Hepatocyte (in vitro differentiated cells): ENCODE measurements around the gene CDC45. TPM values are rescaled to one million over a fixed set of nuclear protein-coding genes. Genes with fewer than 3 reads are reported as not detected.

Experiments used
- DNase-seq: peaks from one replicate; pipeline ENCODE4 v3.0.0-alpha.2; 2016; ENCODE audit warnings: low spot score
- H2AFZ ChIP-seq: fragments of 200-600 bp; sonication (generic); 2 replicates; pipeline ENCODE4 v1.6.0; 2016; ENCODE audit warnings: antibody characterized with exemption, mild to moderate bottlenecking
- H3K27ac ChIP-seq: fragments of 200-600 bp; sonication (generic); 2 replicates; pipeline ENCODE4 v1.5.1; 2016; ENCODE audit warnings: mild to moderate bottlenecking
- H3K27me3 ChIP-seq: fragments of 200-600 bp; sonication (generic); 2 replicates; pipeline ENCODE4 v1.6.1; 2016
- H3K36me3 ChIP-seq: fragments of 200-600 bp; sonication (generic); replicated peaks from 2 replicates; pipeline ENCODE4 v1.5.1; 2016; ENCODE audit warnings: low read depth; ENCODE audit not compliant: insufficient read depth
- H3K4me1 ChIP-seq: fragments of 200-600 bp; sonication (generic); 2 replicates; pipeline ENCODE4 v1.5.1; 2016; ENCODE audit warnings: mild to moderate bottlenecking, moderate library complexity; ENCODE audit not compliant: insufficient read depth
- H3K4me2 ChIP-seq: fragments of 200-600 bp; sonication (generic); 2 replicates; pipeline ENCODE4 v1.6.0; 2016
- H3K4me3 ChIP-seq: fragments of 200-600 bp; sonication (generic); 2 replicates; pipeline ENCODE4 v1.5.1; 2016; ENCODE audit warnings: mild to moderate bottlenecking
- H3K79me2 ChIP-seq: fragments of 200-600 bp; sonication (generic); 2 replicates; pipeline ENCODE4 v1.6.0; 2017; ENCODE audit warnings: mild to moderate bottlenecking
- H3K9me2 ChIP-seq: fragments of 200-600 bp; sonication (generic); replicated peaks from 2 replicates; pipeline ENCODE4 v1.6.0; 2017; ENCODE audit warnings: mild to moderate bottlenecking; ENCODE audit not compliant: insufficient read depth
- H3K9me3 ChIP-seq: fragments of 200-600 bp; sonication (generic); 2 replicates; pipeline ENCODE4 v1.5.1; 2016; ENCODE audit warnings: low read depth, mild to moderate bottlenecking
- H4K20me1 ChIP-seq: fragments of 200-600 bp; sonication (generic); 2 replicates; pipeline ENCODE4 v1.6.0; 2016; ENCODE audit warnings: mild to moderate bottlenecking; ENCODE audit not compliant: insufficient read depth, poor library complexity, severe bottlenecking
- CTCF ChIP-seq: fragments of 200-600 bp; sonication (generic); IDR thresholded peaks from 2 replicates; pipeline ENCODE4 v1.5.1; 2016; ENCODE audit warnings: antibody characterized with exemption, mild to moderate bottlenecking; ENCODE audit not compliant: poor library complexity
- EZH2 ChIP-seq: fragments of 200-600 bp; sonication (generic); IDR thresholded peaks from 2 replicates; pipeline ENCODE4 v1.6.1; 2016; ENCODE audit warnings: antibody characterized with exemption, mild to moderate bottlenecking, borderline replicate concordance
- EZH2phosphoT487 ChIP-seq: fragments of 200-600 bp; sonication (generic); IDR thresholded peaks from one replicate; pipeline ENCODE4 v1.6.1; 2018; ENCODE audit warnings: antibody characterized with exemption, mild to moderate bottlenecking, low read depth, moderate library complexity; ENCODE audit not compliant: unreplicated experiment, severe bottlenecking
- WGBS: methylation state at CpG from one replicate; pipeline ENCODE4 v1.1.6; 2016; ENCODE audit warnings: low lambda C conversion rate; ENCODE audit errors: missing lambda C conversion rate; 5-methylcytosine and 5-hydroxymethylcytosine counted together
- polyA plus RNA-seq: library from polyadenylated mRNA; unstranded; fragments of >200 nt; fragmentation: Nextera tagmentation; extraction: Ambion mirVana; gene quantifications from 2 replicates; pipeline ENCODE4 v1.2.1, GENCODE V29; 2016
- total RNA-seq: library from RNA; depleted of rRNA; stranded (reverse); fragments of >200 nt; gene quantifications from 2 replicates; pipeline ENCODE4 v1.2.3, GENCODE V29; 2014

CDC45 gene
- total and polyA plus RNA-seq, 2 experiments from 2014 or later, result 3.5 to 6.5 TPM

DNA sequence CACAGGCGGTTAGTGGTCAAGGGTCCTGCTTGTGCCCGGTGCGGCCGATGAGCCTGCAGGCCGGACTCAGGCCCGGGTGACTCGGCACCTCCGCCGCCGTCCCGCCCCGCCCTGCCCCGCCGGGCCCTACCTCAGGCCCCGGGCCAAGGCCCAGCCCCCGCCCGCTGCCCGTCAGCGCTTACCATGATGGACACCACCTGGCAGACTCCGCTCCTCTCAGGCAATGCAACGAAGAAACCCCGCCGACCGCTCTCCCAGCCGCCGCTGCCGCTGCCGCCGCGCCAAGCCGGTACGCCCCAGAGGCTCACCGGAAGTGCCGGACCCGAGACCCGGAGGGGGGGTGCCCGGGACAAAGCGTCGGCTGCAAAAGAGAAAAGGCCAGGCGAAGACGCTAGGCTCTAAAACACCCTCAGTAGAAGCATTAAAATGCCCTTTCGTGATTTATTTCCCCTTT is 792 bp upstream of the CDC45 start, which contains the start of gene UFD1:
UFD1 (minus strand) TSS at position 293 of the 454 bp plus-strand sequence; CDS start at position 185, 108 bp downstream.
- H3K4me2 ChIP-seq, result peak within 1 kb of the TSS; percentile 81
- H3K27ac ChIP-seq, result peak within 1 kb of the TSS; percentile 94
- H3K9me3 ChIP-seq, result no peaks in the 10 kb centered on the region
- no peaks in the 10 kb centered on the region for H3K4me1 ChIP-seq
- TF ChIP-seq CTCF (no peak), EZH2phosphoT487 (no peak), EZH2 (no peak)
- peaks cover 17% of the 10 kb centered on the region for H4K20me1 ChIP-seq
- no peaks in the 10 kb centered on the region for H3K27me3 ChIP-seq
- H3K36me3 ChIP-seq, result no peaks in the 10 kb centered on the region
- peak; percentile 93 for DNase-seq
- peak within 1 kb of the TSS; percentile 15 for H3K4me3 ChIP-seq
- H3K79me2 ChIP-seq, result peaks cover 51% of the 10 kb centered on the region
- WGBS, result 2% methylated on average over 27 of the region's 42 CpGs
- H2AFZ ChIP-seq, result peak within 1 kb of the TSS; percentile 41
- no peaks in the 10 kb centered on the region for H3K9me2 ChIP-seq

- Histone ChIP-seq H3K27ac (no peak overlapping the region), H3K4me2 (peak overlapping the region; percentile 81), H3K9me2 (no peaks in the 10 kb centered on the region), H3K36me3 (no peaks in the 10 kb centered on the region), H3K4me3 (peak overlapping the region; percentile 3), H3K9me3 (no peaks in the 10 kb centered on the region), H4K20me1 (peaks cover 17% of the 10 kb centered on the region), H3K79me2 (peaks cover 41% of the 10 kb centered on the region), H3K4me1 (no peaks in the 10 kb centered on the region), H2AFZ (no peak overlapping the region), H3K27me3 (no peaks in the 10 kb centered on the region)
- DNase-seq, result no peak
- TF ChIP-seq CTCF, result no peak
- TF ChIP-seq EZH2, result no peak
- TF ChIP-seq EZH2phosphoT487, result no peak
- WGBS, result 3% methylated on average over 3 of the region's 15 CpGs
Observed at GRCh38 chr22:19480173-19480568, 451 bp downstream of the CDC45 start.

DNA sequence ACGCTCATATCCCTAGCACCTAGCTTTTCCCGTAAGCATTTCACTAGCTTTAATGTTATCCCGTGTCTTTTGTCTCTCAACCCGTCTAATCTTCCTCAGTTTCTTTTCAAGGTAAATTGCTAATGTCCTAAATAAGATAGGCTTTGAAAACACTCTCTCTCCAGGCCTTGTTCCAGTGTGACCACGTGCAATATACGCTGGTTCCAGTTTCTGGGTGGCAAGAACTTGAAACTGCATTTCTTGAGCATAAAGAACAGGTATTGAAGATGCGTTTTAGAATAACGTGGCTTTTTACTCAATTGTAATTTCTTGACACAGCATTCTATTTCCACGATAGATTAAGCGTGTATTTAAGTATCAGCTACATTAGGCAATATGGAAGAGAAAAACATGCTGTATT is 1.1 kb downstream of the CDC45 start:
- Histone ChIP-seq H4K20me1 (peaks cover 14% of the 10 kb centered on the region), H3K4me1 (no peaks in the 10 kb centered on the region), H3K36me3 (no peaks in the 10 kb centered on the region), H3K27me3 (no peaks in the 10 kb centered on the region), H3K9me3 (no peaks in the 10 kb centered on the region), H3K79me2 (peaks cover 35% of the 10 kb centered on the region), H3K4me3 (no peak overlapping the region), H3K4me2 (peak overlapping the region; percentile 81), H3K9me2 (no peaks in the 10 kb centered on the region), H2AFZ (no peak overlapping the region), H3K27ac (no peak overlapping the region)
- no peak for TF ChIP-seq CTCF
- TF ChIP-seq EZH2, result no peak
- TF ChIP-seq EZH2phosphoT487, result no peak
- 79% methylated on average over 10 of the region's 10 CpGs for WGBS
- DNase-seq, result no peak
